Urothelium cell line (cell line): ENCODE data around the gene WSCD1.

Experiments used
- DNase-seq: peaks from one replicate; pipeline ENCODE4 v3.0.0; 2011; ENCODE audit warnings: low spot score, mixed read lengths
- FAIRE-seq: peaks from 2 replicates; lab custom pipeline; 2011; peaks lifted over from hg19 to GRCh38; lab: Jason Lieb, UNC

WSCD1 gene

GRCh38 chr17:6057562-6057961 lies 12.6 kb upstream of the WSCD1 start:
- FAIRE-seq = no peak
- no peak for DNase-seq

DNA sequence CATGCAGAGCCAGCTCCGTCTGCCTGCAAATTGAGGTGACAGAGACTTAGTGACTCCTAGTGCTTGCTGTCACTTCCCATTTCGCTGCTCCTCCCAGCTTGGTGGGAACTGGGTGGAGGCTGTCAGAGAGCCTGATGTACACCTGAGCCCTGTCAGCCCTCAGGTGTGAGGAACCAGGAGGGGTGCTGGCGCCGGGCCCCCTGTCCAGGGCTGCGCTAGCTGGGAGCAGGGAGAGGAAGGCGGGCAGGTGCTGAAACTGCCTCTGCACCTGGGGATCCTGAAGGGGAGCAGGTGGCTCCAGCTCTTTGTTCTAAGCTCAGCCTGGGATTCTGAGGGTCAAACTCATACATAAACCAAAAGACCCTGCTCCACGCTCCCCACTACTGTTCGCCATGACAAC lies 10.8 kb upstream of the WSCD1 start:
- FAIRE-seq (no peak), DNase-seq (no peak)

DNA sequence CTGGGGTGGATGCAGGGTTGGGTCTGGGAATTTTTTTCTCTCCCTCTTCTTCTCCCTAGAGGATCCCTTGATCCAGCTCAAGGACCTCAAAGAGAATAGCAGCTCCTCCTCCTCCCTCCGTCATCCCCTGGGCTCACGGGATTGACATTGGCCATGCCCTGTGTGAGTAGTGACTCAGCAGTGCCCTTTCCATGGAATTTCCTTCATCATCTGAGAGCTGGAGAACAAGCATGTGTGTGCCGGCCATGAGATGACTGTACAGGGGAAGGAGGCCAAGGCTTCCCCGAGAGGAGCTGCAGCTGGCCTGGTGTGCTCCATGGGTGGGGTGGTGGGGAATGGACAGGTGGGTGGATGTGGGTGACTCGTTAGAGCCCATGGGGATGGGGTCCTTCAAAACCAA lies 8.9 kb upstream of the WSCD1 start:
- FAIRE-seq (no peak), DNase-seq (peak; percentile 63)

GRCh38 chr17:6064868-6065267 lies 5.3 kb upstream of the WSCD1 start:
- FAIRE-seq (no peak), DNase-seq (no peak)

GRCh38 chr17:6065351-6065750 lies 4.8 kb upstream of the WSCD1 start:
- no peak for DNase-seq
- no peak for FAIRE-seq

DNA sequence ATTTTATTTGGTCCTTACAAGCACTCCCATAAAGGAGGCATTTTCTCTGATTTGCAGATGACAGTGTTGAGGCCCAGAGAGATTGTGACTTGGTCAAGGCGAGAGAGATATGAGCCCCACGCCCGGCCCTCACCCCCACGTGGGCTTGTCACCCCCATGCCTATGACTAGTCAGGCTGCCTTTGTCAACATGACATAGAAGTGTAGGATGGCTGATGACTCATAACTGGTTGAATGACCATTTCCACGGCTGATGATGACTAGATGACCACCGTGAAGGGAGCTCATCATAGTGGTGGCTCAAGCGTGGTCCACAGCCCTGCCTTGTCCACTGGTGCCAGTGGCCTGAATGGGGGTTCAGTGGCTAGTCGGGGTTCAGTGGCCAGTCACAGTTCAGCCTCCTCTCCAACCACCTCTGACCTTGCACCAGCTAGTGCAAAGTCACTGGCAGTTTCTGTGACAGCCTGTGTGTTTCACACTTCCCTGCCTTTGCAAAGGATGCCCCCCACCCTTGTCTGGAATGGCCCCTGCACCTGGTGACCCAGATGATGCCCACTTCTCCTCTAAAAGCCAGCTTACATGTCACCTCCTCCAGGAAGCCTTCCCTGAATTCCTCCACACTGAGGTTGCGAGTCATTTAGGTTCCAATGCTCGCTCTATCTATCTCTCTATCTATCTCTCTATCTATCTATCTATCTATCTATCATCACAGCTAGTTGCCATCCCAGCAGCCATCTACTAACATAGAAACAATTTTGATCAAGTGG lies 3.8 kb upstream of the WSCD1 start:
- no peak for DNase-seq

DNA sequence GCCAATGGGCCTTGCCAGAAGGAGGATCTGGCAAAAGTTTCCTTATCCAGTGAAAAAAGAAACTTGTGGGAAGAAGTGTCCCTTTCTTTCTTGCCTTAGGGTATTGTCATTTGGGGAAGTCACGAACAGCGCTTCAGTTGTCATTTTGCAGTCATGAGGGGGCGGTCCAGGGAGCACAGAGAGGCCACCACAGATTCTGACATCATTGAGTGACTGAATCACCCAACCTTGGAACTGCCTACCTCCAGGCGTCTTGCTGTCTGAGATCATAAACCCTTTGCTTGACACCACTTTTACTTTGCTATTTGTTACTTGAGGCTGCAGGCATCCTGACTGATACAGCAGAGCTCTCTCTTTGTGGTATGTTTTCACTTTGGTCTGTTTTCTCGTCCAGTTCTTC lies 3.1 kb upstream of the WSCD1 start:
- FAIRE-seq (no peak), DNase-seq (no peak)

More for the DNA sequence above, 3.8 kb upstream of the WSCD1 start:
- no peak for FAIRE-seq

DNA sequence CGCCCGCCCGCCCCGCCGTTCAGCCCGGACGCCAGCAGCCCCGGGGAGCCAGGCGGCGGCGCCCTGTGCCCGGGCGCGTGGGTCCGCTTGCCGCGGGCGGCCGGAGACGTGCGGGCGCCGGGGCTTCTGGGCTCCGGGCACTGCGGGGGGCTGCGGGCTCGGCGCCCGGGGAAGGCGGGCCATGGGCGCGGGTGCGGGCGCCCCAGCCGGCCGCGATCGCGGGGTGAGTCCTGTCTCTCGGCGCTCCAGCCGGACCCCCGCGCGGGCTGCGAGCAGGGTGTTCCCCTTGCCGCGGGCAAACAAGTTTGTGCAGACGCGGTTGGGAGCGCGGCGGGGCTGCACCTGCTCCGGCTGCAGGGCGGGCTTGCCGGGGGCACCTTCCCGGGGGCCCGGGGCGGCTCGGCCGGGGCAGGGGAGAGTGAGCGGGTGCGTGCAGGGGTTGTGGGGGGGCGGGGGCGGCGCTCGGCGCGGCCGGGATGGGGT lies 292 bp downstream of the WSCD1 start:
- DNase-seq (peak; percentile 19), FAIRE-seq (no peak)

DNA sequence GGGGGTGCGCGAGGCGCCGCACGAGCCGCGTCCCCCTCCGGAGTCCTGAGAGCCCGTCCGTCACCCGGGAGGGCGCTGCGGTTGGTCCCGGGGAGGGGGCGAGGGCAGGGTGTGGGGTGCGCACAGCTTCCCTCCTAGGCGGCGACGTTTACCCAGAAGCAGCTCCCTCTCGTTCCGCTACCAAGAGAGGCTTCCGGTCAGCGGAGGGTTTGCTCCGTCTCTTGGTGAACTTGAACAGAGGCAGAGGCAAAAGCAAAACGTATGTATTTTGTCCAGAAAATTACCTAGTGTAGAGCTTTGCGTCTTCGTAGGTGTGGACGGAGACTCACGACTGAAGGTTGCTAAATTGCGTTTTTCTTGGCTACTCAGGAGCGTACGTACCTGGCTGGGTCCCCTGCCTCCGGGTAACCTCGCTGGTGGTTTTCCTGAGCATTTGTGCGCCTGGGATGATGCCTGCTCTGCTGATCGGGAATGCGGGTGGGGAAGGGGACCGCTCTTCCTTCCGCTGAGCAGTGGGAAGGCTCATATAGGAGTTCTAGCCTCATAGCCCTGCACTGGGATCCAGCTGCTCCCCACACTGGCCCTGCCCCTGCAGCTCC lies 833 bp downstream of the WSCD1 start:
- DNase-seq = peak; percentile 4
- no peak for FAIRE-seq

GRCh38 chr17:6071528-6072065 lies 1.4 kb downstream of the WSCD1 start:
- no peak for DNase-seq
- no peak for FAIRE-seq

DNA sequence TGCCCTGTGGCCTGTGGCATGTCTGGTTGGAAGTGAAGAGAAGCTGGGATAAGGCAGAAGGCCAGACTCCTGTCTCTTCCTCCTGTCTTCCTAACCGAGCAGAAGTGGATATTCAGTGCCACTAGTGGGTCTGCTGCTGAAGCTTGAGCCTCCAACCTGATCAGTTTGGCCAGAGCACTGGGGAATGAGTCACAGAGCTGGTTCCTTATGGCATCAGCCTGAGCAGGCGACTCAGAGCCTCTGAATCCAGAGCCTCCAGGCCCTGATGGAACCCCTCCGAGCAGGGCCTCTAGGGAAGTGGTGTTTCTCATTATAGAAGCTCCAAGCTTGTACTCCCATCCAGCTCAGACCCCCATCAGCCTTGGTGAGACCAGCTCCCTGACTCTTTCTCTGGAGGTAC lies 2.0 kb downstream of the WSCD1 start:
- DNase-seq (peak; percentile 7), FAIRE-seq (no peak)

DNA sequence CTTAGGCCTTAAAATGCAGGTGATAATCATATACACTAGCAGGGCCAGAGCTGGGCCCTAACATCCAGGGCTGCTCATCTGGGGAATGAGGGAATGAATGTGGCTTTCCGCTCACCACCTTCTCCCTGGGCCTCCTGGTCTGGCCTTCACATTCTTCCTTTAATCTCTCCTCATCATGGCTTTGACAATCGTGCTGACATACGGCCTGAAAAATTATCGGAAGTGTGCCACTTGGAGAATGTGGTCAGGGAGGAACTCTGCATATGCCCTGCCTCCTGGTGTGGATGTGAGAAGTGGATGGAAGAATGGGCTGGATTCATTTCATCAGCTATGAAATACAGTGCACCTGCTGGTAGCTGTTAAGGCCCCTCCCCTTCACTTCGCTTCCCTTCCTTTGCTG lies 2.4 kb downstream of the WSCD1 start:
- DNase-seq (no peak), FAIRE-seq (no peak)

DNA sequence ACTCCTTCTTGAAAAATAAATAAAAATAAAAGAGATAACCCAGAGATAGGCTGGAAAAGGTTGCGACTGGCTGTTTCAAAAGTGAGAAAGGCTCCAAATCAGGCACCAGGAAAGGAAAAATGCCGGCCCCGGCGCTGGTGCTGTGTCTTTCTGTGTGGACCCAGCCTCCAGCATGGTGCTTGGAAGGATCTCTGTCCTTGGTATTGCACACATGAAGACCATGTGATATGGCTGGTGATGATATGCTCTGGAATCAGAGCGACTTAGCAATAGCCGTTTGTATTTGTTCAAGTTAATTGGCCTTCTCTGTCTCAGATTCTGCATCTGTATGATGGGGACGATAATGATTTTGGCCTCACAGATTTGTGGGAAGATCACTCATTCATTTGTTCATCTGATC lies 3.4 kb downstream of the WSCD1 start:
- DNase-seq (no peak), FAIRE-seq (no peak)

- no peak for DNase-seq
- FAIRE-seq = no peak
These were observed 4.9 kb downstream of the WSCD1 start for GRCh38 chr17:6075050-6075449.

- no peak for DNase-seq
- FAIRE-seq = no peak
These were observed 5.7 kb downstream of the WSCD1 start for GRCh38 chr17:6075845-6076244.

DNA sequence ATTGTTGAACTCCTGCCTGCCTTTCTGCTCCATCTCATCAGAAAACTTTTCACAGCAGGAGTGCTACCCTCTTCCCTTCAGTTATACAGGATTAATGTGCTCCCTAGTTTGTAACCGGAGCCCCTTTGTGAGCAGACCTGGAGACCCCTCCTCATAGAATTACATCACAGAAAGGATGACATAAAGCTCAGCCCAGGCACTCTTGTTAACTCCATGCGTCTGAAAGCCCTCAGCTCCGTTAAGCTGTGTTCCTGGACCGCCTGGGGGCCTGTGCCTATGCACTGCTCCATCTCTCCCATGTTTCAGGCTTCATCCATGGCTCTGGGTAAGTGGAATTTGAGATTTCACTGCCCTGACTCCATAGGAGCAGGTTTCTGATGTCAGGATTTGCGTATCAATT lies 7.6 kb downstream of the WSCD1 start:
- FAIRE-seq (no peak), DNase-seq (no peak)

- FAIRE-seq = no peak
- DNase-seq = no peak
These were observed 8.3 kb downstream of the WSCD1 start for GRCh38 chr17:6078458-6078871.

DNA sequence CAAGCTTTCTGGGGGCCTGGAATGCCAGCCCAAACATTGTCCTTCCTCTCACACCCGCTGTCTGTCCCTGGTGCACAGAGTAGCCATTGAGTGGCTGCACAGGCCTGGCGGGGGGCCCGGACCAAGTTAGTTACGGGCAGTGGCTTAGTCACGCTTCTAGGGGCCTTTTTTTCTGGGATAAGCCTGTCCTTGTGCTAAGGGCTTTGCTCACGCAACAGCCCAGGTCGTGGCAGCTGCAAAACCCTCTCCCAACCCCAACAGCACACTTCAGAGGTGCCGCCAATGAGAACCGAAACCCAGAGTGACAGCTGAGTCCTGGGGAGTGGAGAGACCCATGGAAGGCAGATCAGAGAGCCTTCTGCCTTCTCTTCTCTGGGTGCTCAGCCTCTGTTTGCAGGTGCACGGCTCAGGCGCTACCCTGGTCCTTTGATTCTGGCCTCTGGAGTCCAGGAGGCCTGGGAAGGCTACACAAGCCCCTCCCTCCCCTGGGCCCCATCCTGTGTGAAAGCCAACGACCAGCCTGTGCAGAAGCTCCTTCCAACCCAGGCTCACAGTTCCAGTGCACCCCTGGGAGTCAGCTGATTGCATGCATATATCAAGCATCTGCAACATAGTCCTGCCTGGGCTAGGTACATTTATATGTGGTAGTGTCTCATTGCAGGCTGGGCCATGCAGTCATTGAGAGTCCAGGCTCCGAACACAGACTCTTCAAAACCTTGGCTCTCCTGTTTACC lies 9.1 kb downstream of the WSCD1 start:
- FAIRE-seq (no peak), DNase-seq (no peak)

DNA sequence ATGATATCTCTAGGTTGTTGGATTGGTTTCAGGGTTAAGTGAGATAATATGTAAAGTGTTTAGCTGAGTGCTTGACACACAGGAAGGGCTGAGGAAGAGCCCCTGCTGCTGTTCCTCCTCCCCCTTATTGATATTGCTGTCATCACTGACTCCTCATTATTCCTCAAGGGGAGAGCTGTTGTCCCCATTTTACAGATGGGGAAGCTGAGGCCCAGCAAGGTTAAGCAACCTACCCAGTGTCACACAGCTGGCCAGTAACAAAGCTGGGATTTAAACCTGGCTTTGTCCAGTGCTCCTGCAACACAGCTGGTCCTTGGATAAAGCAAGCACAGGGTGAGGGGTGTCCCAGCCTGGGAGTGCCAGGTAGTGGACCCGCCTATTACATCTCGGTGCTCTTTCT lies 9.8 kb downstream of the WSCD1 start:
- no peak for DNase-seq
- FAIRE-seq = no peak

- DNase-seq (no peak), FAIRE-seq (no peak)
These were observed 10.7 kb downstream of the WSCD1 start for GRCh38 chr17:6080711-6081430.

DNA sequence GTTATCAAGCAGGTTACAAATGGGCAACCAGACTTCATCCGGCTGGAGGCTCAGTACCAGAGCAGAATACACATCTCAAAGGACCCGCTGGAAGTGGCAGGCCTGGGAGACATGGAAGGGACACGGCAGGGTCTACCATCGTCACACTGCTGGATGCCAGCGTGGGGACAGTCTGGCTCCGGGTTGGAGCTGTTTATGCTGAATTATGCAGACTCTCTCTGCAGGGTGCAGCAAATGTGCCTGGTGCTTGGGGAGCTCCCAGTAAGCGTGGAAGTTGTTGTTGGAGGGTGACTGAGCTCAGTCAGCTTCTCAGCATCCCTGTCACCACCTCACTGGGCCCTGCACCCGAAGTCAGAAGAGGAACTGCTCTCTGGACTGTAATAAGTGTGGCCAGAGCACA lies 12.2 kb downstream of the WSCD1 start:
- DNase-seq (no peak), FAIRE-seq (no peak)
